Common myeloid progenitor, CD34-positive (primary cell): ENCODE measurements around the gene SLC6A2.

ENCODE experiments used
- CTCF ChIA-PET: fragments of 350-600 bp; sonication (Branson Sonifier 250); formaldehyde crosslinking; loops from one replicate; lab custom pipeline; 2021; ENCODE audit warnings: antibody characterized with exemption; lab: Charles Lee
- POLR2A ChIA-PET: fragments of 350-600 bp; sonication (Branson Sonifier 250); formaldehyde crosslinking; loops from one replicate; lab custom pipeline; 2021; ENCODE audit warnings: antibody characterized with exemption; lab: Charles Lee
- DNase-seq, 3 donors: peaks; one replicate each; pipeline versions ENCODE4 v3.0.0 to v3.0.0-alpha.2; 2013
- H3K27ac ChIP-seq, 2 experiments: 1 replicate in 1 of 2; 2 replicates in 1 of 2; pipeline ENCODE4 v1.7.0; 2013; ENCODE audit warnings: inconsistent platforms in 2 of 2, low read length in 2 of 2, mild to moderate bottlenecking in 2 of 2, low read depth in 1 of 2, moderate library complexity in 1 of 2; ENCODE audit not compliant: severe bottlenecking in 2 of 2, insufficient read depth in 1 of 2, poor library complexity in 1 of 2
- H3K27me3 ChIP-seq, 5 experiments: replicated peaks in 2 of 5; 1 replicate in 3 of 5; 2 replicates in 2 of 5; pipeline versions ENCODE4 v1.6.1 to v1.7.0; 2013; ENCODE audit warnings: low read length in 4 of 5, mild to moderate bottlenecking in 2 of 5, moderate library complexity in 2 of 5, inconsistent platforms in 1 of 5; ENCODE audit not compliant: insufficient read depth in 5 of 5, control insufficient read depth in 4 of 5
- H3K36me3 ChIP-seq, 4 experiments: 1 replicate in 2 of 4; 2 replicates in 2 of 4; pipeline versions ENCODE4 v1.6.1 to v1.7.0; 2013; ENCODE audit warnings: low read length in 3 of 4, control low read depth in 1 of 4, mild to moderate bottlenecking in 1 of 4; ENCODE audit not compliant: control insufficient read depth in 4 of 4, insufficient read depth in 4 of 4
- H3K4me1 ChIP-seq, 4 experiments: 1 replicate in 3 of 4; 2 replicates in 1 of 4; pipeline versions ENCODE4 v1.6.1 to v1.7.1; 2013; ENCODE audit warnings: low read length in 3 of 4, mild to moderate bottlenecking in 3 of 4, control low read depth in 1 of 4, inconsistent platforms in 1 of 4, moderate library complexity in 1 of 4; ENCODE audit not compliant: control insufficient read depth in 4 of 4, insufficient read depth in 4 of 4; ENCODE audit errors: control extremely low read depth in 1 of 4
- H3K4me3 ChIP-seq, 7 experiments: 1 replicate in 4 of 7; 2 replicates in 3 of 7; pipeline versions ENCODE4 v1.5.1 to v1.7.0; 2013; ENCODE audit warnings: mild to moderate bottlenecking in 7 of 7, low read length in 6 of 7, moderate library complexity in 6 of 7, inconsistent platforms in 2 of 7, low read depth in 2 of 7, control low read depth in 1 of 7; ENCODE audit not compliant: insufficient read depth in 4 of 7, control insufficient read depth in 1 of 7; ENCODE audit errors: extremely low read depth in 1 of 7
- H3K9me3 ChIP-seq, 5 experiments: 1 replicate in 4 of 5; 2 replicates in 1 of 5; pipeline versions ENCODE4 v1.6.1 to v1.7.1; 2013; ENCODE audit warnings: low read length in 4 of 5, mild to moderate bottlenecking in 2 of 5, inconsistent platforms in 1 of 5, low read depth in 1 of 5, moderate library complexity in 1 of 5; ENCODE audit not compliant: control insufficient read depth in 4 of 5, insufficient read depth in 2 of 5; ENCODE audit errors: control extremely low read depth in 1 of 5
- whole genome bisulfite sequencing: methylation state at CpG from one replicate; pipeline ENCODE4 v1.1.5; 2013; ENCODE audit not compliant: insufficient coverage; 5-methylcytosine and 5-hydroxymethylcytosine counted together

SLC6A2 gene

GRCh38 chr16:55634193-55634592, 21.6 kb upstream of the SLC6A2 start:
- CTCF ChIA-PET, result no interaction called here
- no peak overlapping the region for H3K27ac ChIP-seq
- peaks cover 0 to 7% (median 0%) of the 10 kb centered on the region in 5 experiments for H3K27me3 ChIP-seq
- H3K9me3 ChIP-seq, result peaks cover 0 to 3% (median 1%) of the 10 kb centered on the region in 5 experiments
- no peaks in the 10 kb centered on the region for H3K36me3 ChIP-seq
- H3K4me3 ChIP-seq, result no peak overlapping the region
- H3K4me1 ChIP-seq, result peaks cover 0 to 4% (median 0%) of the 10 kb centered on the region in 4 experiments
- POLR2A ChIA-PET, result no interaction called here
- DNase-seq, result no peak

DNA sequence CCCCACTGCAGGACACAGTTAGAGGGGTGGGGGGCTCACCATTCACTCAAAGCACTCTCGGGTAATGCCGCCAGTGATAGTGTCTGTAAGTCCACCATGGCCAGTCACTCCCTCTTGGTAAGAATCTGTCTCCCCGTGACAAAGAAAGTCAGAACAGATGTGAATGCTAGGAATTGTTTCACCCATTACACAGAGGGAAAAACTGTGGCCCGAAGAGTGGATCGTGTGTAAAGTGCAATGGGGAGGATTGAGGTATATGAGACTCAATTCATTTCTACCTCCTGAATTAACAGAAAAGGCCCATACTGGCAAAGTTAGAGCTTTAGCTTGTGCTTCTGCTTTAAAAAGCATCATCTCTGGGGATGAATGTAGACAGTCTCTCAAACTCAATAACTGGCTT, 17.5 kb upstream of the SLC6A2 start:
- ChIA-PET POLR2A (no interaction called here), CTCF (interaction anchor here (1.1 to 1.3 kb wide), 2 partner anchors 18 to 173 kb away, joined by 4 read pairs; partner anchors contain the start of gene SLC6A2)
- peaks cover 0 to 4% (median 0%) of the 10 kb centered on the region in 5 experiments for H3K27me3 ChIP-seq
- no peak for DNase-seq
- H3K4me3 ChIP-seq, result no peak overlapping the region
- no peaks in the 10 kb centered on the region for H3K9me3 ChIP-seq
- WGBS, result no CpG with 5 or more reads among the region's 5 CpGs
- no peak overlapping the region for H3K27ac ChIP-seq
- peaks cover 0 to 4% (median 0%) of the 10 kb centered on the region in 4 experiments for H3K4me1 ChIP-seq
- H3K36me3 ChIP-seq, result no peaks in the 10 kb centered on the region

- ChIA-PET POLR2A (no interaction called here), CTCF (no interaction called here)
- H3K4me3 ChIP-seq, result no peak overlapping the region
- H3K4me1 ChIP-seq, result no peaks in the 10 kb centered on the region
- H3K27ac ChIP-seq, result no peak overlapping the region
- no peaks in the 10 kb centered on the region for H3K36me3 ChIP-seq
- peaks cover 0 to 4% (median 0%) of the 10 kb centered on the region in 5 experiments for H3K27me3 ChIP-seq
- WGBS, result 96% methylated on average over 3 of the region's 9 CpGs
- DNase-seq, result no peak
- no peaks in the 10 kb centered on the region for H3K9me3 ChIP-seq
Measured at GRCh38 chr16:55640701-55641327, 15.0 kb upstream of the SLC6A2 start.

- no peak overlapping the region for H3K27ac ChIP-seq
- no peaks in the 10 kb centered on the region for H3K4me1 ChIP-seq
- H3K4me3 ChIP-seq, result no peak overlapping the region
- DNase-seq, result no peak
- H3K27me3 ChIP-seq, result peaks cover 0 to 4% (median 0%) of the 10 kb centered on the region in 5 experiments
- ChIA-PET CTCF (no interaction called here), POLR2A (no interaction called here)
- 94% methylated on average over 3 of the region's 7 CpGs for WGBS
- no peaks in the 10 kb centered on the region for H3K9me3 ChIP-seq
- no peaks in the 10 kb centered on the region for H3K36me3 ChIP-seq
Measured at GRCh38 chr16:55641430-55642056, 14.2 kb upstream of the SLC6A2 start.

DNA sequence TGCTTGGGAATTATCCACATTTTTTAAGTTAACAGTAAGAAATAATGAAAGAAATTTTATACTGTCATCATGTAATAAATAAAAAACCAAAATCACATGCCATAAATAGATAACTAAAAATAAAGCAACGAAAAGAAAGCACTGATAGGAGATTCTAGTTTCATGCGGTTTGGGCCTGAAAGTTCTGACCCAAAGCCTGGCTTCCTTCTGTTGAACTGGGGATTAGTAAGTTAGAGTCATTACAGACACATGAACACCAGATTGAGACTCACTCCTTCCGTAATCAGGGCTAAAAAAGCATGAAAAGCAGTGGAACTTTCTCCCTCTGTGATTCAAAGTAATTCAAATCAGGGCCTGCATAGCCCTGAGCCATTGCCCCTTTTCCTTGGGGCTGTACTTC, 13.2 kb upstream of the SLC6A2 start:
- H3K27me3 ChIP-seq, result peaks cover 0 to 2% (median 0%) of the 10 kb centered on the region in 5 experiments
- DNase-seq, result no peak
- H3K4me3 ChIP-seq, result no peak overlapping the region
- no peaks in the 10 kb centered on the region for H3K4me1 ChIP-seq
- ChIA-PET POLR2A (no interaction called here), CTCF (interaction anchor here (1.2 kb wide), 1 partner anchor 60 kb away, joined by 3 read pairs; no protein-coding TSS in a partner anchor)
- H3K36me3 ChIP-seq, result no peaks in the 10 kb centered on the region
- no peaks in the 10 kb centered on the region for H3K9me3 ChIP-seq
- H3K27ac ChIP-seq, result no peak overlapping the region
- 96% methylated on average over 3 of the region's 3 CpGs for WGBS

DNA sequence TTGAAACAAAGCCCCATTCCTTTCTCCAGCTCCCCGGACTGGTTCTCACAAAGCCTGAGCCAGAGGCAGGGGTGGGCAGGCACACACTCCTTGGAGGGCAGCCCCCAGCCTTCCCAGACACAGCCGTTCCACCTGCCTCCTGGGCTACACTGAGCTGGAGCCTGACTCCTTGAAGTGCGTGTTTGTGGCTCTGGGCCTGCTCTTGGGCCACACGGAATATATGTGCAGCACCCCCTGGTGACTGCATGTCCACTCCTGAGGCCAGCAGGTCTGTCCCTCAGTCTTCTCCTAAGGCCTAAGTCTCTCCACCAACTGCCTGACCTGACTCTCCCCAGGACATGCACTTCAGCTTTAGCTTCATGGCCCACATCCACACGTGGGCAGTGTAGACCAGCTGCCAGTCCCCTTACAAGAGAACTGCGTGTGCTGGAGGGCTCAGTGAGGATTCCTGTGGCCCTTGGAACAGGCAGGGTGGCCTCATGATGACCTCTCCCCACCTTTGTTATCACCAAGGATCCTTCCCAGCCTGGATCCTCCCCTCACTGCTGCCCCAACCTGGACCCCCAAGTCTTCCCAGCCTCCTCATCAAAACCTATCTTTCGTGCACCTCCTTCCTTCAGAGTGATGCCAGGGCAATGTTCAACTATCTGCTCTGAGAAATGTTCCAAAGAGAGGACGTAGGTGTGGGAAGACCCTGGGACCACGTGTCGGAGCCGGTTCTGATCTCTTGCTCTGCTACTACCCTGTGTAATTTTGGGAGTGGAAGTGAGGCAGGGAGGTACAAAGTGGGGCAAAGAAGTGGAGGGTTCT, 12.4 kb upstream of the SLC6A2 start:
- 90% methylated on average over 10 of the region's 11 CpGs for WGBS
- Histone ChIP-seq H3K27me3 (peaks cover 0 to 2% (median 0%) of the 10 kb centered on the region in 5 experiments), H3K4me1 (no peaks in the 10 kb centered on the region), H3K36me3 (no peaks in the 10 kb centered on the region), H3K9me3 (no peaks in the 10 kb centered on the region), H3K27ac (no peak overlapping the region), H3K4me3 (no peak overlapping the region)
- no peak for DNase-seq
- ChIA-PET CTCF (interaction anchor here (0.6 to 1.2 kb wide), 2 partner anchors 16 to 59 kb away, joined by 3 to 4 read pairs; no protein-coding TSS in a partner anchor), POLR2A (no interaction called here)
